GM18873 (cell line): ENCODE data around the gene NODAL.

Experiments used
- ATAC-seq: cut with Tn5 transposase; IDR thresholded peaks from one replicate; pipeline ENCODE4 v1.9.1; 2021; ENCODE audit warnings: mild to moderate bottlenecking, moderate library complexity, moderate number of reproducible peaks; ENCODE audit not compliant: unreplicated experiment, low FRiP score

The NODAL gene

GRCh38 chr10:70396140-70396539 lies 45.3 kb downstream of the NODAL start:
- no peak for ATAC-seq

DNA sequence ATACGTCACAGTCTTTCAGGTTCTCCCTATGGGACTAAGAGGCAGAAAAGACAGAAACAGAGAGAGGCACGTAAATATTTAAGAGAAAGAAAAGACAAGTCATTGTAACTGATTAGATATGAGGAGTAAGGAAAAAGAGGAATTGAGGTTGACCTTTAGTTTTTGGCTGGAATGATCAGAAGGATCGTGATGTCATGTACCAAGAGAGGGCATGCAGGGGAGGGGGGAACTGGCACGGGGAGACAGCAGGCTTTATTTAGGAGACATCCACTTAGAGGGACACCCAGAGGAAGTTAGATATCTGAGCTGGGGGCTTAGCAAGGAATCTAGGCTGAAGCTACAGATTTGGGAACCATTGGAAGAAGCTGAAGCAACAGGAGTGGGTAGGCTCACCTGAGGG lies 49.8 kb downstream of the NODAL start:
- no peak for ATAC-seq
